DND-41 (cell line): ENCODE results near the gene LAPTM5.

Experiments used
- EZH2 ChIP-seq: IDR thresholded peaks from 3 replicates; pipeline ENCODE4 v1.6.1; 2012; ENCODE audit warnings: borderline replicate concordance, low read depth, mild to moderate bottlenecking, moderate library complexity, low read length, inconsistent platforms; ENCODE audit not compliant: severe bottlenecking
- TF ChIP-seq, protein P1 (sequence below): IDR thresholded peaks from 2 replicates; pipeline ENCODE4 v1.5.1; 2012; ENCODE audit warnings: borderline replicate concordance, low read length, moderate library complexity, mild to moderate bottlenecking; ENCODE audit not compliant: poor library complexity, severe bottlenecking; ENCODE audit errors: extremely low read depth

DNA sequence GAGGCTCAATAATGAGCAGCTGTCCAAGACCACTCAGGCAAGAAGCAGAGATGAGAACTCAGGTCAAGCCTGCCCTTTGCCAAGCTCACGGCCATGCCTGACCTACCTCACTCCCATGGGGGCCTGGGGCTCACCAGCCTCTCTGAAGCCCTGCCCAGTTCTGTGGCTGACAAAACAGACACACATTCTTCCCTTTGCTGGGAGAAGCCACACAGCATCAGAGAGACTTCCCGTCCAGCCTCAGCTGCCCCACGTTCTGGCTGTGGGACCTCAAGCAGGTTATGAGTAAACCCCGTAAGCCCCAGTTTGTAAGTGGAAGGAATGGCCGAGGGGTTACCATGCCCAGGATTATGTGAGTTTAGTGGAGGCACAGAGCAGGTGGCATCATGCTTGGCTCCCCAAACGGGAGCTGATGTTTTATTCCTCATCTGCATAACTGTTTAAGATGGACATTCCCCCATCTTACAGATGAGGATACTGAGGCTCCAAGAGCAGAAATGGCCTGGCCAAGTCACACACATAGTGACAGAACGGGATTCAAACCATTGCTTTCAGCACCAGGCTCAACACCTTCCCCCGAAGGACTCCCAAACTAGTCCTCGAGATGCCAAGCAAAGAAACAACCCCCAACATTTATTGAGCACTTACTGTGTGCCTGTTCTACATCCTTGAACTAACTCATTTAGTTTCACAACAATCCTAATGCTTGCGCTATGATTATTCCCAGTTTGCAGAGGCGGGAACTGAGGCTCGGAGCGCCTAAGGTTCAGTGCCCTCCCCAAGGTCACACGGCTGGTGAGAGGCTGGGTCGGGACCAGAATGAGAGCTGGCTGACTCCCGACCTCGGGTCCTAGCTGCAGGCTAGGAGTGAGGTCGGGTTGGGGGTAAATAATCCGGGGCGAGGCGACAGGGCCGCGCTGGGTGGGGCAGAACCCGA lies 49.1 kb upstream of the LAPTM5 start:
- TF ChIP-seq, protein P1, sequence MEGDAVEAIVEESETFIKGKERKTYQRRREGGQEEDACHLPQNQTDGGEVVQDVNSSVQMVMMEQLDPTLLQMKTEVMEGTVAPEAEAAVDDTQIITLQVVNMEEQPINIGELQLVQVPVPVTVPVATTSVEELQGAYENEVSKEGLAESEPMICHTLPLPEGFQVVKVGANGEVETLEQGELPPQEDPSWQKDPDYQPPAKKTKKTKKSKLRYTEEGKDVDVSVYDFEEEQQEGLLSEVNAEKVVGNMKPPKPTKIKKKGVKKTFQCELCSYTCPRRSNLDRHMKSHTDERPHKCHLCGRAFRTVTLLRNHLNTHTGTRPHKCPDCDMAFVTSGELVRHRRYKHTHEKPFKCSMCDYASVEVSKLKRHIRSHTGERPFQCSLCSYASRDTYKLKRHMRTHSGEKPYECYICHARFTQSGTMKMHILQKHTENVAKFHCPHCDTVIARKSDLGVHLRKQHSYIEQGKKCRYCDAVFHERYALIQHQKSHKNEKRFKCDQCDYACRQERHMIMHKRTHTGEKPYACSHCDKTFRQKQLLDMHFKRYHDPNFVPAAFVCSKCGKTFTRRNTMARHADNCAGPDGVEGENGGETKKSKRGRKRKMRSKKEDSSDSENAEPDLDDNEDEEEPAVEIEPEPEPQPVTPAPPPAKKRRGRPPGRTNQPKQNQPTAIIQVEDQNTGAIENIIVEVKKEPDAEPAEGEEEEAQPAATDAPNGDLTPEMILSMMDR, result no peak
- no peak for TF ChIP-seq EZH2
